Measurements from ENCODE around the gene RAB13.

Gene RAB13

GRCh38 chr1:153932156-153933131 lies 53.7 kb downstream of the RAB13 start:
- DNase-seq: no peak
